Measurements from ENCODE around the gene AGTRAP.
A peak's percentile ranks its signal among the peaks of the same experiment; 100 is the strongest.

Gene AGTRAP

GRCh38 chr1:11736746-11737639 is 1.1 kb downstream of the AGTRAP start:
- DNase-seq = peak; percentile 99

GRCh38 chr1:11738096-11738495 is 2.2 kb downstream of the AGTRAP start:
- no peak for DNase-seq

- peak; percentile 58 for DNase-seq
Measured at GRCh38 chr1:11738783-11739182, 2.8 kb downstream of the AGTRAP start.

- no peak for DNase-seq
Measured at GRCh38 chr1:11740258-11741192, 4.6 kb downstream of the AGTRAP start.

GRCh38 chr1:11741482-11741881 is 5.5 kb downstream of the AGTRAP start:
- no peak for DNase-seq

- no peak for DNase-seq
Measured at GRCh38 chr1:11741919-11742558, 6.1 kb downstream of the AGTRAP start.

- DNase-seq = no peak
Measured at GRCh38 chr1:11744287-11744686, 8.4 kb downstream of the AGTRAP start.

- no peak for DNase-seq
Measured at GRCh38 chr1:11746092-11746491, 10.2 kb downstream of the AGTRAP start.

- no peak for DNase-seq
Measured at GRCh38 chr1:11746795-11747487, 11.0 kb downstream of the AGTRAP start.

GRCh38 chr1:11748294-11749202 is 12.6 kb downstream of the AGTRAP start:
- no peak for DNase-seq

GRCh38 chr1:11749203-11749689 is 13.3 kb downstream of the AGTRAP start:
- DNase-seq = peak; percentile 39

GRCh38 chr1:11749996-11750395 is 14.1 kb downstream of the AGTRAP start:
- no peak for DNase-seq

- DNase-seq = no peak
Measured at GRCh38 chr1:11751087-11751486, 15.2 kb downstream of the AGTRAP start.

- no peak for DNase-seq
Measured at GRCh38 chr1:11752359-11753088, 16.6 kb downstream of the AGTRAP start.

- no peak for DNase-seq
Measured at GRCh38 chr1:11753555-11754208, 17.7 kb downstream of the AGTRAP start.

- DNase-seq = no peak
Measured at GRCh38 chr1:11757047-11757446, 21.1 kb downstream of the AGTRAP start.

GRCh38 chr1:11759791-11760190 is 23.9 kb downstream of the AGTRAP start:
- DNase-seq = no peak

- DNase-seq = no peak
Measured at GRCh38 chr1:11761285-11761684, 25.3 kb downstream of the AGTRAP start.

- peak; percentile 8 for DNase-seq
Measured at GRCh38 chr1:11761988-11762406, 26.1 kb downstream of the AGTRAP start, which contains the start of gene C1orf167. TSS of gene C1orf167 (plus strand) at chr1:11762193. CDS start at chr1:11764401, 2,208 bp downstream.

- no peak for DNase-seq
Measured at GRCh38 chr1:11764115-11764514, 28.2 kb downstream of the AGTRAP start.
